ENCODE data around the gene CDR2. TPM values are rescaled to one million over a fixed set of nuclear protein-coding genes. Genes with fewer than 3 reads are reported as not detected.
"Not testable (repeated sequence)": the region's sequence is repeated elsewhere in the genome, so short reads cannot be mapped to it uniquely, and the experiment has no call there.

Gene CDR2
- total RNA-seq, 1 donor from 2014 or later: 16.2 TPM

GRCh38 chr16:22306788-22307187 lies 67.6 kb downstream of the CDR2 start:
- no peaks in the 10 kb centered on the region for H3K4me1 ChIP-seq
- no peak overlapping the region for H3K27ac ChIP-seq
- no peaks in the 10 kb centered on the region for H3K27me3 ChIP-seq (ENCODE audit: low read depth)
- DNase-seq (no peak), ATAC-seq (no peak)
- intact Hi-C loops (cut with DNase I): no loop called here
- peaks cover 97% of the 10 kb centered on the region for H3K36me3 ChIP-seq
- H3K9me3 ChIP-seq: no peaks in the 10 kb centered on the region
- no peak overlapping the region for H3K4me3 ChIP-seq
- no peak for TF ChIP-seq CTCF (IDR thresholded peaks at IDR 0.05)

GRCh38 chr16:22304411-22304810 lies 70.0 kb downstream of the CDR2 start:
- intact Hi-C loops (cut with DNase I): no loop called here
- H3K9me3 ChIP-seq: no peaks in the 10 kb centered on the region
- ATAC-seq (no peak), DNase-seq (no peak)
- no peak for TF ChIP-seq CTCF (IDR thresholded peaks at IDR 0.05)
- no peaks in the 10 kb centered on the region for H3K27me3 ChIP-seq (ENCODE audit: low read depth)
- peaks cover 73% of the 10 kb centered on the region for H3K36me3 ChIP-seq
- H3K4me3 ChIP-seq: no peak overlapping the region
- peaks cover 14% of the 10 kb centered on the region for H3K4me1 ChIP-seq
- no peak overlapping the region for H3K27ac ChIP-seq

GRCh38 chr16:22302776-22303363 lies 71.5 kb downstream of the CDR2 start:
- DNase-seq (no peak), ATAC-seq (no peak)
- no peaks in the 10 kb centered on the region for H3K9me3 ChIP-seq
- peaks cover 58% of the 10 kb centered on the region for H3K36me3 ChIP-seq
- TF ChIP-seq CTCF (IDR thresholded peaks at IDR 0.05): no peak
- H3K27ac ChIP-seq: no peak overlapping the region
- H3K4me3 ChIP-seq: no peak overlapping the region
- H3K4me1 ChIP-seq: peaks cover 21% of the 10 kb centered on the region
- intact Hi-C loops (cut with DNase I): no loop called here
- H3K27me3 ChIP-seq (ENCODE audit: low read depth): no peaks in the 10 kb centered on the region

- intact Hi-C loops (cut with DNase I); H3K27me3 ChIP-seq (ENCODE audit: low read depth): not testable (repeated sequence)
Observed at GRCh38 chr16:22301423-22301822, 73.0 kb downstream of the CDR2 start.

GRCh38 chr16:22300427-22301071 lies 73.9 kb downstream of the CDR2 start:
- H3K27me3 ChIP-seq (ENCODE audit: low read depth): no peaks in the 10 kb centered on the region
- no peaks in the 10 kb centered on the region for H3K9me3 ChIP-seq
- H3K4me1 ChIP-seq: peaks cover 29% of the 10 kb centered on the region
- DNase-seq: peak; percentile 61
- no peak overlapping the region for H3K27ac ChIP-seq
- H3K4me3 ChIP-seq: no peak overlapping the region
- no peak for ATAC-seq
- peak; percentile 45 for TF ChIP-seq CTCF (IDR thresholded peaks at IDR 0.05)
- intact Hi-C loops (cut with DNase I): no loop called here
- H3K36me3 ChIP-seq: peaks cover 34% of the 10 kb centered on the region

More at GRCh38 chr16:22301423-22301822, 73.0 kb downstream of the CDR2 start:
- Histone ChIP-seq H3K36me3 (peaks cover 43% of the 10 kb centered on the region), H3K4me1 (peaks cover 24% of the 10 kb centered on the region)
- H3K9me3 ChIP-seq, H3K4me3 ChIP-seq, ATAC-seq, DNase-seq, H3K27ac ChIP-seq: not testable (repeated sequence)

GRCh38 chr16:22299036-22299435 lies 75.4 kb downstream of the CDR2 start:
- Histone ChIP-seq H3K4me3 (no peak overlapping the region), H3K36me3 (peaks cover 19% of the 10 kb centered on the region), H3K4me1 (peaks cover 29% of the 10 kb centered on the region), H3K27ac (peak overlapping the region; percentile 92), H3K27me3 (ENCODE audit: low read depth) (no peaks in the 10 kb centered on the region), H3K9me3 (no peaks in the 10 kb centered on the region)
- DNase-seq (no peak), ATAC-seq (no peak)
- no peak for TF ChIP-seq CTCF (IDR thresholded peaks at IDR 0.05)
- intact Hi-C loops (cut with DNase I): loop anchor here (5.0 kb wide), 1 partner anchor 102 kb away; no protein-coding TSS in a partner anchor
